Measurements from ENCODE around the gene MLXIP. TPM values are rescaled to one million over a fixed set of nuclear protein-coding genes. Genes with fewer than 3 reads are reported as not detected.

Gene MLXIP
- total RNA-seq, 4 donors from 2014 or later = 34.0 to 70.1 (median 46.2) TPM

DNA sequence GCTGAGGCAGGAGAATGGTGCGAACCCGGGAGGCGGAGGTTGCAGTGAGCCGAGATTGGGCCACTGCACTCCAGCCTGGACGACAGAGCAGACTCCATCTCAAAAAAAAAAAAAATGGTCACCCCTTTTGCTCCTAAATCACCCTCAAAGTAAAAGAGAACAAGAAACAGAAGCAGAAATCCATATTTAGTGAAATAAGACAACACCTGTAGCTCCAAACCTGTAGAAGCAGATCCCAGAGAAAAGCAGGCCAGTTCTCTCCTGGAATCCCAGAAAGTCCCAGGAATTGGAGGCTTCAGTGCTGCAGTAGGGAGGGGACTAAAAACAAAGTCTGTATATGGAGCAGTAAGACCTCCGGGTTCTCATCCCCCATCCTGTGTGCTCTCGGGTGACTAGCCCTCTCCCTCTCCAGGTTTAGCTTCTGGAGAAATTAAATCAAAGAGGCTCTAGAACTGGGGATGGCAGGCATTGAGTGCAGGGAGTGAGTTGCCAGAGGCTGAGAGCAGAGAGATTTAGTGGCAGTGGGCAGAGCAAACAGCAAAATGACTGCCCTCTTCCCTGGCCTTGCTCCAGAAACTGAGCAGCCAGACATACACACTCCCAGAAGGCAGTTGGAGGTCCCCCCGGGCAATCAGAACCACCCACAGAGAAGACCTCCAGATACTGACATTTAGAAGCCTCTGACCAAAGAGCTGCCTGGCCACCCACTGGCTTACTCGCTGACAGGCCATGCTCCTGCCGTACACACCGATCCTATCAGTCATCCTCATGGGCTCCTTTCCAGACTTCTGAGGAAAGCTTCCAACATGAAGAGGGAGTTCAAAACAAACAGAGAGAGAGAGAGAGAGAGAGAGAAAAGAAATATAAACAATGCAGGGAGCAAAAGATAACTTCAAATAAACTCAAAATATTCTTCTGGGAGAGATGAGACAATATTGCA lies 6.3 kb upstream of the MLXIP start:
- peak; percentile 86 to 90 for DNase-seq
- no peaks in the 10 kb centered on the region for H3K9me3 ChIP-seq
- H3K36me3 ChIP-seq = no peaks in the 10 kb centered on the region
- intact Hi-C loops (cut with DNase I) = no loop called here
- H3K4me3 ChIP-seq (replicated peaks in 1 of 3) = no peak overlapping the region
- WGBS, 2 donors = 39 to 46% methylated on average over 11 of the region's 11 CpGs
- TF ChIP-seq, protein P1, sequence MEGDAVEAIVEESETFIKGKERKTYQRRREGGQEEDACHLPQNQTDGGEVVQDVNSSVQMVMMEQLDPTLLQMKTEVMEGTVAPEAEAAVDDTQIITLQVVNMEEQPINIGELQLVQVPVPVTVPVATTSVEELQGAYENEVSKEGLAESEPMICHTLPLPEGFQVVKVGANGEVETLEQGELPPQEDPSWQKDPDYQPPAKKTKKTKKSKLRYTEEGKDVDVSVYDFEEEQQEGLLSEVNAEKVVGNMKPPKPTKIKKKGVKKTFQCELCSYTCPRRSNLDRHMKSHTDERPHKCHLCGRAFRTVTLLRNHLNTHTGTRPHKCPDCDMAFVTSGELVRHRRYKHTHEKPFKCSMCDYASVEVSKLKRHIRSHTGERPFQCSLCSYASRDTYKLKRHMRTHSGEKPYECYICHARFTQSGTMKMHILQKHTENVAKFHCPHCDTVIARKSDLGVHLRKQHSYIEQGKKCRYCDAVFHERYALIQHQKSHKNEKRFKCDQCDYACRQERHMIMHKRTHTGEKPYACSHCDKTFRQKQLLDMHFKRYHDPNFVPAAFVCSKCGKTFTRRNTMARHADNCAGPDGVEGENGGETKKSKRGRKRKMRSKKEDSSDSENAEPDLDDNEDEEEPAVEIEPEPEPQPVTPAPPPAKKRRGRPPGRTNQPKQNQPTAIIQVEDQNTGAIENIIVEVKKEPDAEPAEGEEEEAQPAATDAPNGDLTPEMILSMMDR (IDR thresholded peaks at IDR 0.05) = peak in 2 of 6 experiments; percentile 35 to 42
- peak in 1 of 2 donors; percentile 62 for TF ChIP-seq POLR2A (IDR thresholded peaks at IDR 0.05)
- H3K4me1 ChIP-seq = peaks cover 43 to 54% of the 10 kb centered on the region in 2 donors
- H3K27ac ChIP-seq = peak overlapping the region; percentile 82 to 96 (median 86)
- no peaks in the 10 kb centered on the region for H3K27me3 ChIP-seq

DNA sequence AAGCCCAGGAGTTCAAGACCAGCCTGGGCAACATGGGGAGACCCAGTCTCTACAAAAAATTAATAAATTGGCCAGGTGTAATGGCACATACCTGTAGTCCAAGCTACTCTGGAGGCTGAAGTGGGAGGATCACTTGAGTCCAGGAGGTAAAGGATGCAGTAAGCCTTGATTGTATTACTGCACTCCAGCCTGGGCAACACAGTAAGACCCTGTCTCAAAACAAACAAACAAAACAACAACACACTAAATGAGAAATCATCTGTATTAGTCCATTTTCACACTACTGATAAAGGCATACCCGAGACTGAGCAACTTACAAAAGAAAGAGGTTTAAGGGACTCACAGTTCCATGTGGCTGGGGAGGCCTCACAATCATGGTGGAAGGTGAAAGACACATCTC lies 4.7 kb upstream of the MLXIP start:
- Histone ChIP-seq H3K4me1 (peaks cover 38 to 48% of the 10 kb centered on the region in 2 donors), H3K9me3 (no peaks in the 10 kb centered on the region), H3K27me3 (no peaks in the 10 kb centered on the region), H3K4me3 (replicated peaks in 1 of 3) (no peak overlapping the region), H3K36me3 (no peaks in the 10 kb centered on the region), H3K27ac (peak overlapping the region; percentile 82 to 88 (median 86))
- TF ChIP-seq POLR2A (IDR thresholded peaks at IDR 0.05) = no peak
- TF ChIP-seq, protein P1 (IDR thresholded peaks at IDR 0.05) = no peak
- DNase-seq = no peak
- intact Hi-C loops (cut with DNase I) = no loop called here
- WGBS, 2 donors = 86 to 96% methylated on average over 1 of the region's 1 CpG

DNA sequence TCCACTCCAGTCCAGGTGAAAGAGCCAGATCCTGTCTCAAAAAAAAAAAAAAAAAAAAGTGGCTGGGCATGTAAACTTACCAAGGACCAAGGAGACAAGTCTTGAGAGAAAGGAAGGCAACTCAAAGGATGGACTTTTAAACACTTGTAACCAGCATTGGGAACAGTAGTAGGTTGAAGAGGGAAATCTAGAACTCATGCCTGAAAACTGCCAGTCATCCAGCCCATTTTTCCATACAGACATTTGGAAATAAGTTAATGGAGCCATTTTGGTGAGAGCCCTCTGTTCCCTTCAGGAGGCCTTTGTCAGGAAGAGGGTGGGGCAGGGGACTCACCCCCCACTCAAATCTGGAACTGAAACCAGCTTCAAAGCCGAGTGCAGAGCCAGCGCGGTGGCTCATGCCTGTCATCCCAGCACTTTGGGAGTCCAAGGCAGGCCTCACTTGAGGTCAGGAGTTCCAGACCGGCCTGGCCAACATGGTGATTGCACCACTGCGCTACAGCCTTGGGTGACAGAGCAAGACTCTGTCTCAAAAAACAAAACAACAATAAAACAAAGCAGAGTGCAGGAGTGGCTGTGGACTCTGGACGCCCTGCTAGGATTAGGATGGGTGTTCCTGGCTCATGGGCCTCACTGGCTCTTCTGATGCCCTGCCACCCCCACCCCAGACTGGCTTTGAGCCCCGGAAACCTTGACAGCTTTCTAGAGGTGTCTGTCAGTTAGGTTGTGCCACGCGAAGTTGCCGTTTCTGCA lies 1.6 kb upstream of the MLXIP start:
- Histone ChIP-seq H3K36me3 (no peaks in the 10 kb centered on the region), H3K4me3 (replicated peaks in 1 of 3) (no peak overlapping the region), H3K4me1 (peaks cover 38 to 39% of the 10 kb centered on the region in 2 donors), H3K27ac (no peak overlapping the region), H3K27me3 (no peaks in the 10 kb centered on the region), H3K9me3 (no peaks in the 10 kb centered on the region)
- TF ChIP-seq, protein P1 (IDR thresholded peaks at IDR 0.05) = no peak
- no peak for TF ChIP-seq POLR2A (IDR thresholded peaks at IDR 0.05)
- intact Hi-C loops (cut with DNase I) = no loop called here
- WGBS, 2 donors = 96 to 99% methylated on average over 8 to 10 of the region's 10 CpGs
- DNase-seq = no peak

DNA sequence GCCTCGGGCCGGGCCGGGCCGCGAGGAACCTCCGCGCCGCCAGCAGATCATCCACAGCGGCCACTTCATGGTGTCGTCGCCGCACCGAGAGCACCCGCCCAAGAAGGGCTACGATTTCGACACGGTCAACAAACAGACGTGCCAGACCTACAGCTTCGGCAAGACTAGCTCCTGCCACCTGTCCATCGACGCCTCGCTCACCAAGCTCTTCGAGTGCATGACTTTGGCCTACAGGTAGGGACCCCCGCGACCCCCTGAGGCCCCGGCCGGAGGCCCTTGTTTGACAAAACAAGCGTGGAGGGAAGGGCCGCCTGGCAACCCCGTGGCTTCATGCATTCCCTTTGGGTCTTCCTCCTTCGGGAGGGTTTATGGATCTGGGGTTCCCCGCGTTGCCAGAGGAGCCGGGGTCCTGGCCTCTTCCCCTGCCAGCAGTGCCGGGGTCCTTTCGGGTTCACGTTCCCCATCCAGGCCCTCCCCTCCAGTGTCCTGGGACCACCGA lies 526 bp downstream of the MLXIP start:
- DNase-seq = peak; percentile 33 to 40
- peaks cover 35 to 39% of the 10 kb centered on the region in 2 donors for H3K4me1 ChIP-seq
- H3K27ac ChIP-seq = peak overlapping the region; percentile 73 to 83 (median 82)

More for the DNA sequence above, 526 bp downstream of the MLXIP start:
- no peaks in the 10 kb centered on the region for H3K27me3 ChIP-seq
- peak overlapping the region; percentile 48 to 80 (median 76) for H3K4me3 ChIP-seq (replicated peaks in 1 of 3)
- WGBS, 2 donors = 1 to 4% methylated on average over 14 to 17 of the region's 38 CpGs
- H3K9me3 ChIP-seq = no peaks in the 10 kb centered on the region
- TF ChIP-seq POLR2A (IDR thresholded peaks at IDR 0.05) = no peak
- TF ChIP-seq, protein P1 (IDR thresholded peaks at IDR 0.05) = no peak
- intact Hi-C loops (cut with DNase I) = no loop called here
- H3K36me3 ChIP-seq = peaks cover 0 to 4% of the 10 kb centered on the region in 2 donors
